Neural progenitor cell (in vitro differentiated cells): ENCODE data around the gene HOXB9.

ENCODE experiments used
- EZH2phosphoT487 ChIP-seq: fragments of 200-600 bp; sonication (generic); IDR thresholded peaks from 2 replicates; pipeline ENCODE4 v1.6.1; 2017; ENCODE audit warnings: antibody characterized with exemption
- TF ChIP-seq, protein P1 (sequence below): fragments of 200-600 bp; sonication (generic); IDR thresholded peaks from 2 replicates; pipeline ENCODE4 v1.5.1; 2017; ENCODE audit warnings: antibody characterized with exemption, mild to moderate bottlenecking

DNA sequence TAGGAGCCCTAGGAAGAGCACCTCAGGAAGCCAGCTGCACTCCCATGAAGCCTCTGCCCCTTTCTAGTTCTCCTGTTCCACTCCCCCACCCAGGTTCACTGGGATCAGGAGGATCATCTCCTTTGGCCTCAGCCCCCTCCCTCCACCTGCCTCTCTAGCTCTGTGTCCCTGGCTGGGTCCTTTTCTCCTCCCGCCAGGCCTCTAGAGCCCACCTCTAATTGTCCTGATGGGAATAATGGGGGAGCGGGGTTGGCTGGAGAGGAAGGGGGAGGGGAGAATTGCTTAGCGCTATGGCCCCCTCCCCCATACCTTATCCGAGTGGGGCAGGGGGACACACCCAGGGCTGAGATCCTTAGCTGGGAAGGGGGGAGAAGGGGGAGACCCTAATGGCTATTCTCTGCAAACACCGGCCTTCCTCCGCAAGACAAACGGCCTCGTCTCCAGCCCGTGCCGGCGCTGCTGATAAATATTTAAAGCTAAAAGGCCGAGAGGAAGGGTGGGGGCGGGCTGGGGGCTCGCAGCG lies 16.3 kb downstream of the HOXB9 start:
- no peak for TF ChIP-seq EZH2phosphoT487
- TF ChIP-seq, protein P1, sequence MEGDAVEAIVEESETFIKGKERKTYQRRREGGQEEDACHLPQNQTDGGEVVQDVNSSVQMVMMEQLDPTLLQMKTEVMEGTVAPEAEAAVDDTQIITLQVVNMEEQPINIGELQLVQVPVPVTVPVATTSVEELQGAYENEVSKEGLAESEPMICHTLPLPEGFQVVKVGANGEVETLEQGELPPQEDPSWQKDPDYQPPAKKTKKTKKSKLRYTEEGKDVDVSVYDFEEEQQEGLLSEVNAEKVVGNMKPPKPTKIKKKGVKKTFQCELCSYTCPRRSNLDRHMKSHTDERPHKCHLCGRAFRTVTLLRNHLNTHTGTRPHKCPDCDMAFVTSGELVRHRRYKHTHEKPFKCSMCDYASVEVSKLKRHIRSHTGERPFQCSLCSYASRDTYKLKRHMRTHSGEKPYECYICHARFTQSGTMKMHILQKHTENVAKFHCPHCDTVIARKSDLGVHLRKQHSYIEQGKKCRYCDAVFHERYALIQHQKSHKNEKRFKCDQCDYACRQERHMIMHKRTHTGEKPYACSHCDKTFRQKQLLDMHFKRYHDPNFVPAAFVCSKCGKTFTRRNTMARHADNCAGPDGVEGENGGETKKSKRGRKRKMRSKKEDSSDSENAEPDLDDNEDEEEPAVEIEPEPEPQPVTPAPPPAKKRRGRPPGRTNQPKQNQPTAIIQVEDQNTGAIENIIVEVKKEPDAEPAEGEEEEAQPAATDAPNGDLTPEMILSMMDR = no peak
